ENCODE results near the gene ACTG2.

Gene ACTG2

GRCh38 chr2:73922681-73923080, 29.9 kb downstream of the ACTG2 start:
- H3K23ac ChIP-seq (ENCODE audit: low read length in 2 of 2): no peak overlapping the region
- no peak overlapping the region for H2BK120ac ChIP-seq (ENCODE audit: low read depth, low read length)
- no peaks in the 10 kb centered on the region for H3K9me3 ChIP-seq (ENCODE audit: control insufficient read depth, low read length)
- H2BK5ac ChIP-seq (ENCODE audit: low read depth, low read length, poor library complexity, severe bottlenecking): no peak overlapping the region
- no peak overlapping the region for H4K8ac ChIP-seq (ENCODE audit: low read length)
- H3K79me1 ChIP-seq (replicated peaks; ENCODE audit: low read length, poor library complexity, severe bottlenecking): no peaks in the 10 kb centered on the region
- no peak overlapping the region for H3K14ac ChIP-seq (ENCODE audit: low read length in 2 of 2)
- H2AK5ac ChIP-seq (ENCODE audit: low read length, severe bottlenecking): no peak overlapping the region
- no peak overlapping the region for H3K9ac ChIP-seq (ENCODE audit: low read length)
- DNase-seq: no peak
- H3K4me2 ChIP-seq (ENCODE audit: low read length, poor library complexity, severe bottlenecking): no peak overlapping the region
- H3K4ac ChIP-seq (ENCODE audit: low read depth in 1 of 2, low read length in 2 of 2): no peak overlapping the region
- H2AFZ ChIP-seq (ENCODE audit: low read depth, low read length): no peak overlapping the region
- H3K4me1 ChIP-seq (ENCODE audit: control insufficient read depth, insufficient read depth, low read depth, low read length): no peaks in the 10 kb centered on the region
- no peak overlapping the region for H3K18ac ChIP-seq (ENCODE audit: low read depth in 1 of 2, low read length in 2 of 2)
- 83% methylated on average over 5 of the region's 5 CpGs for WGBS
- H3K36me3 ChIP-seq (ENCODE audit: control insufficient read depth in 1 of 2, insufficient read depth in 2 of 2, low read depth in 1 of 2, low read length in 2 of 2): peaks cover 0 to 14% of the 10 kb centered on the region in 2 experiments
- H2BK12ac ChIP-seq (ENCODE audit: low read length in 2 of 2): no peak overlapping the region
- H4K91ac ChIP-seq (ENCODE audit: low read length): no peak overlapping the region
- H3K4me3 ChIP-seq (ENCODE audit: insufficient read depth in 1 of 2, low read depth in 1 of 2, low read length in 2 of 2): no peak overlapping the region
- no peak overlapping the region for H3K27ac ChIP-seq (ENCODE audit: low read length, poor library complexity, severe bottlenecking)
- H3K27me3 ChIP-seq (ENCODE audit: control insufficient read depth in 1 of 2, insufficient read depth in 1 of 2, low read length in 2 of 2): peaks cover 0 to 54% of the 10 kb centered on the region in 2 experiments
- no peak overlapping the region for H2BK15ac ChIP-seq (ENCODE audit: low read depth, poor library complexity, severe bottlenecking)

- WGBS: 91% methylated on average over 7 of the region's 7 CpGs
- Histone ChIP-seq H2AK5ac (ENCODE audit: low read length, severe bottlenecking) (no peak overlapping the region), H3K79me1 (replicated peaks; ENCODE audit: low read length, poor library complexity, severe bottlenecking) (no peaks in the 10 kb centered on the region)
Measured at GRCh38 chr2:73925033-73925704, 32.4 kb downstream of the ACTG2 start.

DNA sequence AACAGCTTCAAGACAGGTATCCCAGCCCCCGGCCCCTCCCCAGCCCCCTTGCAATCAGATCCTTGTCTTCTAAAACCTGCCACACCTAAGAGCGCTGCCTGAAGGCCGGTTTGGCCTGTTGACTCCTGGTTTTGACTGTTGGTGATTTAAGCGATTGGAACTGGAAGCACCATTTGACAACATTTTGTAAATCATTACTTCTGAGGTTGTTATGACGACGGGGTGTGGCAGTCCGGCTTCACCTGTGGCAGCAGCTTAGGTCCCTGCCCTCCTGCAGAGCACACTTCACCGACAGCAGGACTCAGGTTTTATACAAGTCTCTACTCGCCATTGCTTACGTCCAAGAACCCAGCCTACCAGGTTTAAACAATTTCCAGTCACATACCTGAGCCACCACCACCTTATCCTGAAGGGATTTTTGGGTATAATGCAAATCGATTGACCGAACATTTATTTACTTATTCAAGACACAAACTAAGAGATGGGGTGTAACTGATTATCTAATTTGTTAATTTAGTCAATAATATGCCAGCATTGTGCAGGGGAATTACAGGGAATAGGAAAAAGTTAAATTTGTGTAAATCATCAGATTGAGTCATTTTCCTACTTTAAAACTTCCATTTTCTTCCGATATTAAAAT, 33.2 kb downstream of the ACTG2 start:
- Histone ChIP-seq H2AFZ (ENCODE audit: low read depth, low read length) (no peak overlapping the region), H3K14ac (ENCODE audit: low read length in 2 of 2) (no peak overlapping the region), H3K23ac (ENCODE audit: low read length in 2 of 2) (no peak overlapping the region), H3K9ac (ENCODE audit: low read length) (peak overlapping the region; percentile 100), H3K4ac (ENCODE audit: low read depth in 1 of 2, low read length in 2 of 2) (peak overlapping the region in 1 of 2 experiments; percentile 32), H3K27me3 (ENCODE audit: control insufficient read depth in 1 of 2, insufficient read depth in 1 of 2, low read length in 2 of 2) (peaks cover 0 to 23% of the 10 kb centered on the region in 2 experiments), H3K9me3 (ENCODE audit: control insufficient read depth, low read length) (no peaks in the 10 kb centered on the region), H4K91ac (ENCODE audit: low read length) (peak overlapping the region; percentile 39), H2BK120ac (ENCODE audit: low read depth, low read length) (no peak overlapping the region), H3K4me3 (ENCODE audit: insufficient read depth in 1 of 2, low read depth in 1 of 2, low read length in 2 of 2) (peak overlapping the region in 1 of 2 experiments; percentile 95), H3K18ac (ENCODE audit: low read depth in 1 of 2, low read length in 2 of 2) (no peak overlapping the region), H4K8ac (ENCODE audit: low read length) (peak overlapping the region; percentile 88), H2BK15ac (ENCODE audit: low read depth, poor library complexity, severe bottlenecking) (no peak overlapping the region), H3K27ac (ENCODE audit: low read length, poor library complexity, severe bottlenecking) (no peak overlapping the region), H3K4me2 (ENCODE audit: low read length, poor library complexity, severe bottlenecking) (no peak overlapping the region), H3K4me1 (ENCODE audit: control insufficient read depth, insufficient read depth, low read depth, low read length) (peaks cover 7% of the 10 kb centered on the region), H2BK5ac (ENCODE audit: low read depth, low read length, poor library complexity, severe bottlenecking) (no peak overlapping the region), H2BK12ac (ENCODE audit: low read length in 2 of 2) (peak overlapping the region in 1 of 2 experiments; percentile 12), H2AK5ac (ENCODE audit: low read length, severe bottlenecking) (peak overlapping the region; percentile 40), H3K79me1 (replicated peaks; ENCODE audit: low read length, poor library complexity, severe bottlenecking) (peaks cover 2% of the 10 kb centered on the region), H3K36me3 (ENCODE audit: control insufficient read depth in 1 of 2, insufficient read depth in 2 of 2, low read depth in 1 of 2, low read length in 2 of 2) (peaks cover 2 to 4% of the 10 kb centered on the region in 2 experiments)
- 97% methylated on average over 10 of the region's 13 CpGs for WGBS
- no peak for DNase-seq

More at GRCh38 chr2:73925033-73925704, 32.4 kb downstream of the ACTG2 start:
- peaks cover 4 to 5% of the 10 kb centered on the region in 2 experiments for H3K36me3 ChIP-seq (ENCODE audit: control insufficient read depth in 1 of 2, insufficient read depth in 2 of 2, low read depth in 1 of 2, low read length in 2 of 2)
- no peak overlapping the region for H2BK120ac ChIP-seq (ENCODE audit: low read depth, low read length)
- no peak overlapping the region for H3K4ac ChIP-seq (ENCODE audit: low read depth in 1 of 2, low read length in 2 of 2)
- no peak overlapping the region for H3K9ac ChIP-seq (ENCODE audit: low read length)
- peaks cover 0 to 30% of the 10 kb centered on the region in 2 experiments for H3K27me3 ChIP-seq (ENCODE audit: control insufficient read depth in 1 of 2, insufficient read depth in 1 of 2, low read length in 2 of 2)
- H4K91ac ChIP-seq (ENCODE audit: low read length): no peak overlapping the region
- H4K8ac ChIP-seq (ENCODE audit: low read length): no peak overlapping the region
- no peak overlapping the region for H3K4me3 ChIP-seq (ENCODE audit: insufficient read depth in 1 of 2, low read depth in 1 of 2, low read length in 2 of 2)
- peaks cover 7% of the 10 kb centered on the region for H3K4me1 ChIP-seq (ENCODE audit: control insufficient read depth, insufficient read depth, low read depth, low read length)
- no peak for DNase-seq
- peak overlapping the region; percentile 28 for H3K4me2 ChIP-seq (ENCODE audit: low read length, poor library complexity, severe bottlenecking)
- no peak overlapping the region for H2BK5ac ChIP-seq (ENCODE audit: low read depth, low read length, poor library complexity, severe bottlenecking)
- no peak overlapping the region for H2BK12ac ChIP-seq (ENCODE audit: low read length in 2 of 2)
- H3K14ac ChIP-seq (ENCODE audit: low read length in 2 of 2): no peak overlapping the region
- H3K23ac ChIP-seq (ENCODE audit: low read length in 2 of 2): no peak overlapping the region
- no peak overlapping the region for H3K27ac ChIP-seq (ENCODE audit: low read length, poor library complexity, severe bottlenecking)
- no peaks in the 10 kb centered on the region for H3K9me3 ChIP-seq (ENCODE audit: control insufficient read depth, low read length)
- H2BK15ac ChIP-seq (ENCODE audit: low read depth, poor library complexity, severe bottlenecking): no peak overlapping the region
- H3K18ac ChIP-seq (ENCODE audit: low read depth in 1 of 2, low read length in 2 of 2): no peak overlapping the region
- no peak overlapping the region for H2AFZ ChIP-seq (ENCODE audit: low read depth, low read length)
